ENCODE data around the gene REG3G.
"Not testable (repeated sequence)": the region's sequence is repeated elsewhere in the genome, so short reads cannot be mapped to it uniquely, and the experiment has no call there.

DNA sequence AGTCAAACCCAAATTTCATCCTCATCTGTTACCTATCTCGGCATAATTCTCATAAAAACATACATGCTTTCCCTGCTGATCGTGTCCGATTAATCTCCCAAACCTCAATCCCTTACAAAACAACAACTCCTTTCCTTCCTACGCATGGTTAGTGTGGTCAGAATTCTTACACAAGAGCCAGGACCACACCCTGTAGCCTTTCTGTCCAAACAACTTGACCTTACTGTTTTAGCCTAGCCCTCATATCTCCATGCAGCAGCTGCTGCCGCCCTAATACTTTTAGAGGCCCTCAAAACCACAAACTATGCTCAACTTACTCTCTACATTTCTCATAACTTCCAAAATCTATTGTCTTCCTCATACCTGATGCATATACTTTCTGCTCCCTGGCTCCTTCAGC lies 29.3 kb downstream of the REG3G start:
- TF ChIP-seq LEF1 (IDR thresholded peaks at IDR 0.05; ENCODE audit: borderline replicate concordance); FOXA1 (IDR thresholded peaks at IDR 0.05); BHLHE40 (IDR thresholded peaks at IDR 0.05; ENCODE audit: borderline replicate concordance); ELF4 (IDR thresholded peaks at IDR 0.05); CTBP1 (IDR thresholded peaks at IDR 0.05; ENCODE audit: borderline replicate concordance); SP1 (IDR thresholded peaks at IDR 0.05); FOXM1 (IDR thresholded peaks at IDR 0.05; ENCODE audit: borderline replicate concordance); SUZ12 (IDR thresholded peaks at IDR 0.05); TARDBP (IDR thresholded peaks at IDR 0.05): not testable (repeated sequence)
